Upper lobe of left lung (tissue), 4 donors: ENCODE measurements around the gene AGAP1.
"Not testable (repeated sequence)": the region's sequence is repeated elsewhere in the genome, so short reads cannot be mapped to it uniquely, and the experiment has no call there.

Source experiments
- EP300 ChIP-seq, 4 donors: sonication (generic); formaldehyde crosslinking; IDR thresholded peaks; one replicate each; pipeline ENCODE4 v1.5.1; 2017; ENCODE audit warnings: antibody characterized with exemption in 4 of 4, control low read depth in 2 of 4
- POLR2A ChIP-seq, 4 donors: fragments of 450-650 bp; IDR thresholded peaks; one replicate each; pipeline ENCODE4 v1.5.1; 2016 to 2017; ENCODE audit warnings: antibody characterized with exemption in 4 of 4, mild to moderate bottlenecking in 2 of 4
- TF ChIP-seq, protein P1 (sequence below), 6 experiments: fragments of 450-650 bp in 4 of 6; fragments of 200-600 bp in 2 of 6; sonication (generic) in 2 of 6; IDR thresholded peaks; one replicate each; pipeline ENCODE4 v1.5.1; 2016 to 2019; ENCODE audit warnings: antibody characterized with exemption in 6 of 6

- not testable (repeated sequence) for TF ChIP-seq POLR2A, EP300 (IDR thresholded peaks at IDR 0.05)
- TF ChIP-seq, protein P1, sequence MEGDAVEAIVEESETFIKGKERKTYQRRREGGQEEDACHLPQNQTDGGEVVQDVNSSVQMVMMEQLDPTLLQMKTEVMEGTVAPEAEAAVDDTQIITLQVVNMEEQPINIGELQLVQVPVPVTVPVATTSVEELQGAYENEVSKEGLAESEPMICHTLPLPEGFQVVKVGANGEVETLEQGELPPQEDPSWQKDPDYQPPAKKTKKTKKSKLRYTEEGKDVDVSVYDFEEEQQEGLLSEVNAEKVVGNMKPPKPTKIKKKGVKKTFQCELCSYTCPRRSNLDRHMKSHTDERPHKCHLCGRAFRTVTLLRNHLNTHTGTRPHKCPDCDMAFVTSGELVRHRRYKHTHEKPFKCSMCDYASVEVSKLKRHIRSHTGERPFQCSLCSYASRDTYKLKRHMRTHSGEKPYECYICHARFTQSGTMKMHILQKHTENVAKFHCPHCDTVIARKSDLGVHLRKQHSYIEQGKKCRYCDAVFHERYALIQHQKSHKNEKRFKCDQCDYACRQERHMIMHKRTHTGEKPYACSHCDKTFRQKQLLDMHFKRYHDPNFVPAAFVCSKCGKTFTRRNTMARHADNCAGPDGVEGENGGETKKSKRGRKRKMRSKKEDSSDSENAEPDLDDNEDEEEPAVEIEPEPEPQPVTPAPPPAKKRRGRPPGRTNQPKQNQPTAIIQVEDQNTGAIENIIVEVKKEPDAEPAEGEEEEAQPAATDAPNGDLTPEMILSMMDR (IDR thresholded peaks at IDR 0.05): not testable (repeated sequence)
These were observed 453.2 kb downstream of the AGAP1 start for GRCh38 chr2:235947055-235947454.
